B cell (primary cell): ENCODE data around the gene TXK. TPM values are rescaled to one million over a fixed set of nuclear protein-coding genes. Genes with fewer than 3 reads are reported as not detected.

Experiments used
- ATAC-seq: fragments of 200-7000 bp; cut with Tn5 transposase; one replicate; pipeline ENCODE4 v1.10.0; 2021; ENCODE audit warnings: low read depth, mild to moderate bottlenecking, moderate number of reproducible peaks, moderate library complexity
- CTCF ChIA-PET: fragments of 350-600 bp; sonication (Branson Sonifier 250); formaldehyde crosslinking; loops from one replicate; lab custom pipeline; 2021; ENCODE audit warnings: antibody characterized with exemption, inconsistent platforms; lab: Charles Lee
- POLR2A ChIA-PET: fragments of 350-600 bp; sonication (Branson Sonifier 250); formaldehyde crosslinking; loops from one replicate; lab custom pipeline; 2021; ENCODE audit warnings: antibody characterized with exemption; lab: Charles Lee
- DNase-seq: peaks from one replicate; pipeline ENCODE4 v3.0.0; 2013
- H2AFZ ChIP-seq: 2 replicates; pipeline ENCODE4 v1.6.1; 2012; ENCODE audit warnings: mild to moderate bottlenecking, low read depth, low read length; ENCODE audit not compliant: insufficient read depth, poor library complexity, severe bottlenecking
- H3K27ac ChIP-seq, 2 donors: 1 replicate in 1 of 2; 2 replicates in 1 of 2; pipeline ENCODE4 v1.5.1; 2012 to 2013; ENCODE audit warnings: low read length in 2 of 2, mild to moderate bottlenecking in 2 of 2, moderate library complexity in 1 of 2
- H3K27me3 ChIP-seq, 4 experiments: fragments of 200-600 bp in 1 of 4; sonication (generic) in 1 of 4; replicated peaks in 1 of 4; 1 replicate in 2 of 4; 2 replicates in 2 of 4; pipeline versions ENCODE4 v1.6.1 to v1.7.0; 2013 to 2016; ENCODE audit warnings: low read length in 3 of 4, mild to moderate bottlenecking in 2 of 4, mixed read lengths in 1 of 4, moderate library complexity in 1 of 4; ENCODE audit not compliant: insufficient read depth in 4 of 4, control insufficient read depth in 3 of 4; ENCODE audit errors: control extremely low read depth in 1 of 4
- H3K36me3 ChIP-seq, 2 experiments: replicated peaks in 1 of 2; 1 replicate in 1 of 2; 2 replicates in 1 of 2; pipeline versions ENCODE4 v1.6.1 to v1.7.1; 2013; ENCODE audit warnings: low read length in 1 of 2; ENCODE audit not compliant: insufficient read depth in 2 of 2, control insufficient read depth in 1 of 2; ENCODE audit errors: control extremely low read depth in 1 of 2, extremely low read depth in 1 of 2
- H3K4me1 ChIP-seq, 2 donors: fragments of 200-600 bp in 1 of 2; sonication (generic) in 1 of 2; 1 replicate in 1 of 2; 2 replicates in 1 of 2; pipeline versions ENCODE4 v1.5.1 to v1.6.1; 2013 to 2017; ENCODE audit warnings: low read length in 2 of 2; ENCODE audit not compliant: control insufficient read depth in 2 of 2, insufficient read depth in 2 of 2
- H3K4me2 ChIP-seq: replicated peaks from 2 replicates; pipeline ENCODE3; 2012; ENCODE audit warnings: mild to moderate bottlenecking, low read depth, low read length; ENCODE audit not compliant: poor library complexity, severe bottlenecking
- H3K4me3 ChIP-seq, 5 experiments: fragments of 200-600 bp in 1 of 5; sonication (generic) in 1 of 5; 1 replicate in 3 of 5; 2 replicates in 2 of 5; pipeline versions ENCODE4 v1.5.1 to v1.7.0; 2011 to 2016; ENCODE audit warnings: low read length in 4 of 5, mild to moderate bottlenecking in 4 of 5, low read depth in 2 of 5, control low read depth in 1 of 5, moderate library complexity in 1 of 5; ENCODE audit not compliant: insufficient read depth in 1 of 5; ENCODE audit errors: control extremely low read depth in 1 of 5, extremely low read depth in 1 of 5
- H3K79me2 ChIP-seq: fragments of 200-600 bp; sonication (generic); one replicate; pipeline ENCODE4 v1.6.0; 2016; ENCODE audit warnings: low read length; ENCODE audit not compliant: control insufficient read depth, insufficient read depth
- H3K9ac ChIP-seq: fragments of 200-600 bp; sonication (generic); 2 replicates; pipeline ENCODE4 v1.6.1; 2017; ENCODE audit warnings: mild to moderate bottlenecking, low read length, moderate library complexity
- H3K9me3 ChIP-seq, 3 donors: one replicate each; pipeline versions ENCODE4 v1.6.1 to v1.7.1; 2013; ENCODE audit warnings: low read length in 2 of 3; ENCODE audit not compliant: control insufficient read depth in 2 of 3, insufficient read depth in 1 of 3; ENCODE audit errors: control extremely low read depth in 1 of 3
- H4K20me1 ChIP-seq: 2 replicates; pipeline ENCODE4 v1.6.0; 2012; ENCODE audit warnings: mild to moderate bottlenecking, low read length; ENCODE audit not compliant: insufficient read depth, control insufficient read depth, poor library complexity, severe bottlenecking
- H3K27ac Mint-ChIP-seq: one replicate; pipeline ENCODE4 v1.8.0; 2021; ENCODE audit warnings: mixed read lengths
- H3K27me3 Mint-ChIP-seq: one replicate; pipeline ENCODE4 v1.8.0; 2021; ENCODE audit warnings: mixed read lengths
- H3K4me1 Mint-ChIP-seq: one replicate; pipeline ENCODE4 v1.8.0; 2021; ENCODE audit warnings: mixed read lengths
- H3K4me3 Mint-ChIP-seq: one replicate; pipeline ENCODE4 v1.8.0; 2021; ENCODE audit warnings: mixed read lengths
- H3K9me3 Mint-ChIP-seq: one replicate; pipeline ENCODE4 v1.8.0; 2022; ENCODE audit warnings: mixed read lengths; ENCODE audit not compliant: insufficient read depth
- EZH2 ChIP-seq: IDR thresholded peaks from 2 replicates; pipeline ENCODE4 v1.6.1; 2012; ENCODE audit warnings: borderline replicate concordance, low read depth, mild to moderate bottlenecking, moderate library complexity, low read length; ENCODE audit not compliant: insufficient read depth, poor library complexity, severe bottlenecking
- WGBS: methylation state at CpG from one replicate; pipeline ENCODE4 v1.1.5; 2013; ENCODE audit warnings: missing lambda C conversion rate; ENCODE audit not compliant: insufficient coverage; 5-methylcytosine and 5-hydroxymethylcytosine counted together
- intact Hi-C: fragments of 100-400 bp; cut with micrococcal nuclease; formaldehyde crosslinking; loops from one replicate; pipeline ENCODE4 v1.10.0; 2022
- polyA plus RNA-seq: library from polyadenylated mRNA; depleted of rRNA; stranded (reverse); fragments of >200 nt; gene quantifications from 2 replicates; pipeline ENCODE4 v1.2.3, GENCODE V29; 2012
- total RNA-seq, 2 donors: library from RNA; stranded (reverse); fragments of 120-200 nt in 1 of 2; gene quantifications; 1 replicate in 1 of 2; 2 replicates in 1 of 2; pipeline versions ENCODE4 v1.2.3 to v1.2.4, GENCODE V29; 2013 to 2022
- TF ChIP-seq, protein P1 (sequence below): fragments of 200-600 bp; IDR thresholded peaks from one replicate; pipeline ENCODE4 v1.8.0; 2022; ENCODE audit warnings: antibody characterized with exemption, mild to moderate bottlenecking

Gene TXK
- total and polyA plus RNA-seq, 2 donors (not counting 1 experiment from before 2014, with no cell fraction given) = 0.79 to 1.1 TPM

DNA sequence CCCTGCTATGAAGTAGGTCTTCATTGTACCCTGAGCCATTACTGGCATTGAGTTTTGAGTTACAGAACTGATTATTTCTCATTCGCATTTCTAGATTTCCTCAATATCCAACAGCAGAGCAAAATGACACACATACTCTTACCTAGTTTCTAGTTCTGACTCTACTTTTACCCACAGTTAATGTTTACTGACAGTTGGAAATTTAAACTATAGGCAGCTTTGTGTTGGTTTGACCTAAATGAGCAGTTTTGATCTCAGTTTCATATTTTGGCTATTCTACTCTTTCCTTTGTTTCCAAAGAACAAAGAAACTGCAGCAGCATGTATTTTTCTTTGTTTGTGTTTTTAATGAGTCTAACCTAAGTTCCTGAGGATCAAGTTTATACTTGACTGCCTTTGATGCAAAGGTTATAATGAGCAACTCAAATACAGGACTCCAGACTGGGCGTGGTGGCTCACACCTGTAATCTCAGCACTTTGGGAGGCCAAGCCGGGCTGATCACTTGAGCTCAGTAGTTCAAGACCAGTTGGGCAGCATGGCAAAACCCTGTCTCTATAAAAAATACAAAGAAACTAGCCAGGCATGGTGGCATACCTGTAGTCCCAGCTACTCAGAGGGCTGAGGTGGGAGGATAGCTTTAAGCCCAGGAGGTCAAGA is 30.4 kb downstream of the TXK start:
- no peak for ATAC-seq
- Mint-ChIP-seq H3K27ac (no peak overlapping the region), H3K4me1 (no peaks in the 10 kb centered on the region), H3K27me3 (no peaks in the 10 kb centered on the region), H3K9me3 (no peaks in the 10 kb centered on the region), H3K4me3 (no peak overlapping the region)
- no peaks in the 10 kb centered on the region for H3K79me2 ChIP-seq
- H2AFZ ChIP-seq = no peak overlapping the region
- no peak overlapping the region for H3K4me2 ChIP-seq
- intact Hi-C loops = no loop called here
- DNase-seq = no peak
- no peaks in the 10 kb centered on the region for H3K36me3 ChIP-seq
- TF ChIP-seq EZH2 = no peak
- TF ChIP-seq, protein P1, sequence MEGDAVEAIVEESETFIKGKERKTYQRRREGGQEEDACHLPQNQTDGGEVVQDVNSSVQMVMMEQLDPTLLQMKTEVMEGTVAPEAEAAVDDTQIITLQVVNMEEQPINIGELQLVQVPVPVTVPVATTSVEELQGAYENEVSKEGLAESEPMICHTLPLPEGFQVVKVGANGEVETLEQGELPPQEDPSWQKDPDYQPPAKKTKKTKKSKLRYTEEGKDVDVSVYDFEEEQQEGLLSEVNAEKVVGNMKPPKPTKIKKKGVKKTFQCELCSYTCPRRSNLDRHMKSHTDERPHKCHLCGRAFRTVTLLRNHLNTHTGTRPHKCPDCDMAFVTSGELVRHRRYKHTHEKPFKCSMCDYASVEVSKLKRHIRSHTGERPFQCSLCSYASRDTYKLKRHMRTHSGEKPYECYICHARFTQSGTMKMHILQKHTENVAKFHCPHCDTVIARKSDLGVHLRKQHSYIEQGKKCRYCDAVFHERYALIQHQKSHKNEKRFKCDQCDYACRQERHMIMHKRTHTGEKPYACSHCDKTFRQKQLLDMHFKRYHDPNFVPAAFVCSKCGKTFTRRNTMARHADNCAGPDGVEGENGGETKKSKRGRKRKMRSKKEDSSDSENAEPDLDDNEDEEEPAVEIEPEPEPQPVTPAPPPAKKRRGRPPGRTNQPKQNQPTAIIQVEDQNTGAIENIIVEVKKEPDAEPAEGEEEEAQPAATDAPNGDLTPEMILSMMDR = no peak
- CTCF ChIA-PET = interaction anchor here (1.4 kb wide), 1 partner anchor 20 kb away, joined by 3 read pairs; no protein-coding TSS in a partner anchor
- H4K20me1 ChIP-seq = no peaks in the 10 kb centered on the region
- 100% methylated on average over 1 of the region's 3 CpGs for WGBS
- no peak overlapping the region for H3K4me3 ChIP-seq
- no peaks in the 10 kb centered on the region for H3K27me3 ChIP-seq
- H3K9me3 ChIP-seq = no peaks in the 10 kb centered on the region
- no peak overlapping the region for H3K27ac ChIP-seq
- POLR2A ChIA-PET = no interaction called here
- H3K9ac ChIP-seq = no peak overlapping the region
- H3K4me1 ChIP-seq = no peaks in the 10 kb centered on the region

DNA sequence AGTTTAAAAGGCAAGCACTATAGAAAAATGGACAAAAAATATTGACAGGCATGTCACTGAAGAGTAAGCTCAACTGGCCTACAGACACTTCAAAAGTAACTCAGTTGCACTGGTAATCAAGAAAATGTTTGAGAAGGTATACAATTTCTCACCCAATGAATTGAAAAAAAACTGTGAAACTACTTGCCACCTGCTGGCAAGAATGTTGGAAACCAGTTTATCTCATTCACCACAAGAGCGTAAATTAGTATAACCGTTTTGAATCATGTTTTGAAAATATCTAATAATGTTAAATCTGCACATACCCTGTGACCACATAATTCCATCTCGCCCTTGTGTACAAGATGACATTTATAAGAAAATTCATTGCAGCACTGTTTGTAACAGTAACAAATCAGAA is 31.7 kb downstream of the TXK start:
- no peaks in the 10 kb centered on the region for H3K36me3 ChIP-seq
- H3K27ac ChIP-seq = no peak overlapping the region
- H3K9ac ChIP-seq = no peak overlapping the region
- Mint-ChIP-seq H3K4me1 (no peaks in the 10 kb centered on the region), H3K9me3 (no peaks in the 10 kb centered on the region), H3K27me3 (no peaks in the 10 kb centered on the region), H3K4me3 (no peak overlapping the region), H3K27ac (no peak overlapping the region)
- ChIA-PET POLR2A (no interaction called here), CTCF (interaction anchor here (1.3 kb wide), 1 partner anchor 15 kb away, joined by 4 read pairs; no protein-coding TSS in a partner anchor)
- ATAC-seq (no peak), DNase-seq (no peak)
- no peaks in the 10 kb centered on the region for H3K4me1 ChIP-seq
- intact Hi-C loops = no loop called here
- no peak overlapping the region for H3K4me3 ChIP-seq
- no CpG with 5 or more reads among the region's 3 CpGs for WGBS
- no peaks in the 10 kb centered on the region for H3K9me3 ChIP-seq
- no peak overlapping the region for H2AFZ ChIP-seq
- no peaks in the 10 kb centered on the region for H3K79me2 ChIP-seq
- no peak overlapping the region for H3K4me2 ChIP-seq
- H4K20me1 ChIP-seq = no peaks in the 10 kb centered on the region
- TF ChIP-seq, protein P1 = no peak
- TF ChIP-seq EZH2 = no peak
- H3K27me3 ChIP-seq = no peaks in the 10 kb centered on the region
